OCI-LY1 (cell line): ENCODE measurements around the gene DNTT.

ENCODE experiments used
- H2AFZ ChIP-seq: fragments of 200-600 bp; sonication (generic), shearing (Covaris generic); 2 replicates; pipeline ENCODE4 v1.6.0; 2014; ENCODE audit warnings: antibody characterized with exemption, mild to moderate bottlenecking, low read length
- H3F3A ChIP-seq: fragments of 200-600 bp; sonication (generic), shearing (Covaris generic); 2 replicates; pipeline ENCODE4 v1.6.0; 2014; ENCODE audit warnings: mild to moderate bottlenecking, antibody characterized with exemption, low read length, moderate library complexity; ENCODE audit not compliant: insufficient read depth
- H3K27ac ChIP-seq: fragments of 200-600 bp; sonication (generic); 2 replicates; pipeline ENCODE4 v1.5.1; 2014; ENCODE audit warnings: low read length, mixed run types, mild to moderate bottlenecking, low read depth; ENCODE audit not compliant: poor library complexity, severe bottlenecking
- H3K27me3 ChIP-seq: fragments of 200-600 bp; sonication (generic); 2 replicates; pipeline ENCODE4 v1.6.0; 2014; ENCODE audit warnings: antibody characterized with exemption, mild to moderate bottlenecking, low read length, moderate library complexity; ENCODE audit not compliant: insufficient read depth
- H3K36me3 ChIP-seq: fragments of 200-600 bp; sonication (generic); 2 replicates; pipeline ENCODE4 v1.6.1; 2014; ENCODE audit warnings: mild to moderate bottlenecking, antibody characterized with exemption, low read length, moderate library complexity, mixed read lengths; ENCODE audit not compliant: insufficient read depth
- H3K4me1 ChIP-seq: fragments of 200-600 bp; sonication (generic); 2 replicates; pipeline ENCODE4 v1.5.1; 2014; ENCODE audit warnings: mild to moderate bottlenecking, low read length, moderate library complexity; ENCODE audit not compliant: insufficient read depth, severe bottlenecking
- H3K4me2 ChIP-seq: fragments of 200-600 bp; sonication (generic), shearing (Covaris generic); 2 replicates; pipeline ENCODE4 v1.6.1; 2014; ENCODE audit warnings: low read length
- H3K4me3 ChIP-seq: fragments of 200-600 bp; sonication (generic); 2 replicates; pipeline ENCODE4 v1.5.1; 2014; ENCODE audit warnings: low read length, low read depth, mild to moderate bottlenecking, mixed read lengths; ENCODE audit not compliant: poor library complexity, severe bottlenecking
- H3K79me2 ChIP-seq: fragments of 200-600 bp; shearing (Covaris generic); 2 replicates; pipeline ENCODE4 v1.6.1; 2016; ENCODE audit warnings: mixed run types, low read length, mixed read lengths; ENCODE audit not compliant: insufficient read depth
- H3K9ac ChIP-seq: fragments of 200-600 bp; sonication (generic), shearing (Covaris generic); 2 replicates; pipeline ENCODE4 v1.6.1; 2014; ENCODE audit warnings: mild to moderate bottlenecking, low read length, mixed read lengths
- H3K9me2 ChIP-seq: fragments of 200-600 bp; sonication (generic), shearing (Covaris generic); 2 replicates; pipeline ENCODE4 v1.6.1; 2014; ENCODE audit warnings: low read depth, mild to moderate bottlenecking, low read length, mixed read lengths
- H3K9me3 ChIP-seq: fragments of 200-600 bp; shearing (Covaris generic); 2 replicates; pipeline ENCODE4 v1.6.1; 2014; ENCODE audit warnings: low read length, mixed read lengths
- H4K20me1 ChIP-seq: fragments of 200-600 bp; sonication (generic), shearing (Covaris generic); 2 replicates; pipeline ENCODE4 v1.6.0; 2016; ENCODE audit warnings: mild to moderate bottlenecking, low read length; ENCODE audit not compliant: insufficient read depth
- CTCF ChIP-seq: fragments of 200-600 bp; sonication (generic), shearing (Covaris generic); IDR thresholded peaks from 2 replicates; pipeline ENCODE4 v1.5.1; 2017; ENCODE audit warnings: mild to moderate bottlenecking, antibody characterized with exemption, low read length, moderate library complexity, mixed read lengths
- EZH2 ChIP-seq: fragments of 200-600 bp; sonication (generic), shearing (Covaris generic); IDR thresholded peaks from 2 replicates; pipeline ENCODE4 v1.8.0; 2017; ENCODE audit warnings: borderline replicate concordance, mixed run types, mild to moderate bottlenecking, antibody characterized with exemption, low read length, moderate library complexity, mixed read lengths

The DNTT gene

GRCh38 chr10:96325719-96326373, 21.6 kb downstream of the DNTT start:
- no peak overlapping the region for H3K9ac ChIP-seq

GRCh38 chr10:96327462-96327861, 23.2 kb downstream of the DNTT start:
- H3K9ac ChIP-seq, result no peak overlapping the region
- no peak overlapping the region for H3K27ac ChIP-seq
- no peaks in the 10 kb centered on the region for H3K9me3 ChIP-seq
- H3F3A ChIP-seq, result no peaks in the 10 kb centered on the region
- H3K79me2 ChIP-seq, result no peaks in the 10 kb centered on the region
- H2AFZ ChIP-seq, result no peak overlapping the region
- no peaks in the 10 kb centered on the region for H3K36me3 ChIP-seq
- H3K9me2 ChIP-seq, result no peaks in the 10 kb centered on the region
- no peak overlapping the region for H3K4me2 ChIP-seq
- H3K27me3 ChIP-seq, result no peaks in the 10 kb centered on the region
- H3K4me1 ChIP-seq, result no peaks in the 10 kb centered on the region
- TF ChIP-seq EZH2 (no peak), CTCF (no peak)
- no peaks in the 10 kb centered on the region for H4K20me1 ChIP-seq
- H3K4me3 ChIP-seq, result no peak overlapping the region

More at GRCh38 chr10:96325719-96326373, 21.6 kb downstream of the DNTT start:
- Histone ChIP-seq H4K20me1 (no peaks in the 10 kb centered on the region), H3K79me2 (no peaks in the 10 kb centered on the region), H3K4me3 (no peak overlapping the region), H3K9me3 (no peaks in the 10 kb centered on the region), H3K36me3 (no peaks in the 10 kb centered on the region), H3K4me2 (no peak overlapping the region), H2AFZ (no peak overlapping the region), H3K27ac (no peak overlapping the region), H3F3A (no peaks in the 10 kb centered on the region), H3K9me2 (no peaks in the 10 kb centered on the region), H3K4me1 (no peaks in the 10 kb centered on the region), H3K27me3 (no peaks in the 10 kb centered on the region)
- no peak for TF ChIP-seq CTCF
- TF ChIP-seq EZH2, result no peak

GRCh38 chr10:96333101-96333500, 28.9 kb downstream of the DNTT start:
- Histone ChIP-seq H3K4me2 (no peak overlapping the region), H3F3A (no peaks in the 10 kb centered on the region), H2AFZ (no peak overlapping the region), H3K27ac (no peak overlapping the region), H4K20me1 (no peaks in the 10 kb centered on the region), H3K9me3 (no peaks in the 10 kb centered on the region), H3K9me2 (no peaks in the 10 kb centered on the region), H3K4me3 (no peak overlapping the region), H3K4me1 (no peaks in the 10 kb centered on the region), H3K27me3 (no peaks in the 10 kb centered on the region), H3K36me3 (no peaks in the 10 kb centered on the region), H3K9ac (no peak overlapping the region), H3K79me2 (no peaks in the 10 kb centered on the region)
- TF ChIP-seq CTCF (no peak), EZH2 (no peak)
